ENCODE measurements around the gene MYO16.

The MYO16 gene

GRCh38 chr13:109191413-109191812 is 562.0 kb downstream of the MYO16 start:
- H3K36me3 ChIP-seq (ENCODE audit: control insufficient read depth in 2 of 2, insufficient read depth in 1 of 2, low read length in 2 of 2): no peaks in the 10 kb centered on the region
- H3K9me3 ChIP-seq (ENCODE audit: control insufficient read depth, insufficient read depth, low read depth, low read length): no peaks in the 10 kb centered on the region
- CTCF ChIA-PET: no interaction called here
- TF ChIP-seq ZNF18 (tag by site-specific recombination; IDR thresholded peaks at IDR 0.05) (no peak), ZNF362 (tag by site-specific recombination; IDR thresholded peaks at IDR 0.05) (no peak), TCF7L2 (IDR thresholded peaks at IDR 0.05; ENCODE audit: borderline replicate concordance, low read depth, low read length) (no peak), ZNF140 (tag by site-specific recombination; IDR thresholded peaks at IDR 0.05) (no peak), ZNF335 (tag by site-specific recombination; conservative IDR thresholded peaks at IDR 0.05) (no peak), ZNF138 (tag by site-specific recombination; IDR thresholded peaks at IDR 0.05; ENCODE audit: borderline replicate concordance) (no peak), ZNF488 (tag by site-specific recombination; IDR thresholded peaks at IDR 0.05) (no peak), ZNF776 (tag by site-specific recombination; IDR thresholded peaks at IDR 0.05; ENCODE audit: borderline replicate concordance) (no peak), ZNF391 (tag by site-specific recombination; IDR thresholded peaks at IDR 0.05; ENCODE audit: borderline replicate concordance, low read depth) (no peak), CTCF (tag by site-specific recombination; IDR thresholded peaks at IDR 0.05) (no peak), ZNF280C (tag by site-specific recombination; IDR thresholded peaks at IDR 0.05) (no peak), HIC1 (tag by site-specific recombination; IDR thresholded peaks at IDR 0.05) (no peak), ZNF132 (tag by site-specific recombination; IDR thresholded peaks at IDR 0.05; ENCODE audit: borderline replicate concordance) (no peak), ZNF664 (tag by site-specific recombination; IDR thresholded peaks at IDR 0.05) (no peak)
- POLR2A ChIA-PET: no interaction called here
- no peaks in the 10 kb centered on the region for H3K4me1 ChIP-seq (ENCODE audit: control insufficient read depth, insufficient read depth, low read length)
- no peak overlapping the region for H3K27ac ChIP-seq (ENCODE audit: extremely low read depth, low read depth, low read length)
- no peak overlapping the region for H3K4me3 ChIP-seq (ENCODE audit: low read depth, low read length)

GRCh38 chr13:109192306-109192705 is 562.9 kb downstream of the MYO16 start:
- no peaks in the 10 kb centered on the region for H3K9me3 ChIP-seq (ENCODE audit: control insufficient read depth, insufficient read depth, low read depth, low read length)
- POLR2A ChIA-PET: no interaction called here
- H3K4me3 ChIP-seq (ENCODE audit: low read depth, low read length): no peak overlapping the region
- TF ChIP-seq REPIN1 (tag by site-specific recombination; IDR thresholded peaks at IDR 0.05; ENCODE audit: low read depth): no peak
- no peak overlapping the region for H3K27ac ChIP-seq (ENCODE audit: extremely low read depth, low read depth, low read length)
- H3K36me3 ChIP-seq (ENCODE audit: control insufficient read depth in 2 of 2, insufficient read depth in 1 of 2, low read length in 2 of 2): no peaks in the 10 kb centered on the region
- no peaks in the 10 kb centered on the region for H3K4me1 ChIP-seq (ENCODE audit: control insufficient read depth, insufficient read depth, low read length)
- CTCF ChIA-PET: interaction anchor here (0.6 kb wide), 1 partner anchor 51 kb away, joined by 3 read pairs; no protein-coding TSS in a partner anchor

Data from HEK293 (cell line).